K562 (cell line): ENCODE data around the gene PAQR7. TPM values are rescaled to one million over a fixed set of nuclear protein-coding genes. Genes with fewer than 3 reads are reported as not detected.

Experiments
- ATAC-seq: fragments of 200-7000 bp; cut with Tn5 transposase; 3 replicates; pipeline ENCODE4 v1.9.1; 2020; ENCODE audit warnings: moderate library complexity
- BruUV-seq: library from RNA; stranded (reverse); fragments of 400-500 nt; replicated peaks from 2 replicates; lab custom pipeline; 2021; lab: Mats Ljungman, UMichigan
- CTCF ChIA-PET: fragments of 300-600 bp; formaldehyde crosslinking; extraction: SDS; loops from one replicate; lab custom pipeline; 2021; ENCODE audit warnings: low intra/inter-chr PET ratio; lab: Yijun Ruan, JAX
- POLR2A ChIA-PET: fragments of 300-600, 350-650 bp; sonication (Branson Sonifier 250); formaldehyde crosslinking; extraction: SDS; loops from one replicate; lab custom pipeline; 2021; ENCODE audit warnings: antibody characterized with exemption, inconsistent platforms; lab: Yijun Ruan, JAX
- DNase-seq, 4 experiments: peaks; one replicate each; pipeline versions ENCODE4 v3.0.0 to v3.0.0-alpha.2; 2011 to 2018; ENCODE audit warnings: low spot score in 3 of 4, mixed read lengths in 3 of 4; ENCODE audit errors: extremely low read depth in 1 of 4
- FAIRE-seq: peaks from 2 replicates; lab custom pipeline; 2011; peaks lifted over from hg19 to GRCh38; lab: Jason Lieb, UNC
- H2AFZ ChIP-seq: 2 replicates; pipeline ENCODE4 v1.6.0; 2011; ENCODE audit warnings: low read depth, low read length, control low read depth, inconsistent platforms
- H3K27ac ChIP-seq: fragments of 200-600 bp; 3 replicates; pipeline ENCODE4 v1.8.0; 2011; ENCODE audit warnings: low read depth, mild to moderate bottlenecking, control low read depth, inconsistent platforms, low read length, moderate library complexity, mixed read lengths; ENCODE audit errors: extremely low read depth
- H3K27me3 ChIP-seq, 2 experiments: fragments of 300-600 bp in 1 of 2; 2 replicates in 1 of 2; 3 replicates in 1 of 2; pipeline versions ENCODE4 v1.6.0 to v1.8.0; 2011; ENCODE audit warnings: inconsistent platforms in 2 of 2, low read length in 2 of 2, mild to moderate bottlenecking in 1 of 2, mixed read lengths in 1 of 2, moderate library complexity in 1 of 2; ENCODE audit not compliant: control insufficient read depth in 2 of 2, insufficient read depth in 2 of 2
- H3K36me3 ChIP-seq: fragments of 300-600 bp; 3 replicates; pipeline ENCODE4 v1.8.0; 2011; ENCODE audit warnings: mild to moderate bottlenecking, low read length, inconsistent platforms; ENCODE audit not compliant: control insufficient read depth, insufficient read depth
- H3K4me1 ChIP-seq, 2 experiments: fragments of 200-600 bp in 1 of 2; replicated peaks in 1 of 2; 2 replicates in 1 of 2; 3 replicates in 1 of 2; pipeline versions ENCODE4 v1.5.1 to v1.8.0; 2011; ENCODE audit warnings: inconsistent platforms in 2 of 2, low read length in 2 of 2, mild to moderate bottlenecking in 1 of 2, mixed read lengths in 1 of 2, moderate library complexity in 1 of 2; ENCODE audit not compliant: control insufficient read depth in 2 of 2, insufficient read depth in 2 of 2
- H3K4me2 ChIP-seq: 2 replicates; pipeline ENCODE4 v1.6.1; 2011; ENCODE audit warnings: low read length, control low read depth, inconsistent platforms, mixed read lengths; ENCODE audit not compliant: insufficient read depth
- H3K4me3 ChIP-seq: fragments of 200-600 bp; sonication (generic), shearing (Covaris generic); 2 replicates; pipeline ENCODE4 v1.5.1; 2016; ENCODE audit warnings: control low read depth, inconsistent platforms
- H3K79me2 ChIP-seq: fragments of 200-600 bp; 3 replicates; pipeline ENCODE4 v1.8.0; 2011; ENCODE audit warnings: low read length, inconsistent platforms; ENCODE audit not compliant: control insufficient read depth, insufficient read depth
- H3K9ac ChIP-seq, 2 experiments: 2 replicates each; pipeline versions ENCODE4 v1.6.0 to v1.6.1; 2011; ENCODE audit warnings: low read depth in 2 of 2, low read length in 2 of 2, control low read depth in 1 of 2, inconsistent platforms in 1 of 2, mild to moderate bottlenecking in 1 of 2, mixed read lengths in 1 of 2; ENCODE audit not compliant: insufficient read depth in 1 of 2
- H3K9me1 ChIP-seq: one replicate; pipeline ENCODE4 v1.6.0; 2011; ENCODE audit warnings: inconsistent platforms, mild to moderate bottlenecking, low read length, moderate library complexity; ENCODE audit not compliant: control insufficient read depth, insufficient read depth
- H3K9me3 ChIP-seq: replicated peaks from 2 replicates; pipeline ENCODE4 v1.5.1; 2011; ENCODE audit warnings: low read depth, low read length, inconsistent platforms; ENCODE audit not compliant: control insufficient read depth, insufficient read depth
- H4K20me1 ChIP-seq: replicated peaks from 2 replicates; pipeline ENCODE4 v1.6.1; 2011; ENCODE audit warnings: low read length, inconsistent platforms, mixed read lengths; ENCODE audit not compliant: control insufficient read depth, insufficient read depth
- BRD4 ChIP-seq: fragments of 200-600 bp; sonication (generic); IDR thresholded peaks from 2 replicates; pipeline ENCODE4 v1.6.1; 2017; ENCODE audit warnings: inconsistent platforms
- BRF2 ChIP-seq: IDR thresholded peaks from 3 replicates; pipeline ENCODE4 v1.6.1; 2011; ENCODE audit warnings: borderline replicate concordance, mild to moderate bottlenecking; ENCODE audit not compliant: insufficient read length, insufficient read depth
- EP300 ChIP-seq: IDR thresholded peaks from 2 replicates; pipeline ENCODE4 v1.6.1; 2012; ENCODE audit warnings: low read length, improper control_type of control experiment
- ETV5 ChIP-seq: sonication (generic); formaldehyde crosslinking; IDR thresholded peaks from 2 replicates; pipeline ENCODE4 v1.4.0; 2020; ENCODE audit warnings: low read depth, mild to moderate bottlenecking, missing genetic modification reagents
- KLF1 ChIP-seq: fragments of 450-650 bp; IDR thresholded peaks from 2 replicates; pipeline ENCODE4 v1.6.1; 2016; ENCODE audit warnings: missing genetic modification characterization, missing compliant biosample characterization
- KLF6 ChIP-seq: fragments of 250-450 bp; sonication (Bioruptor Pico); IDR thresholded peaks from 2 replicates; pipeline ENCODE4 v1.4.0; 2020; ENCODE audit warnings: mild to moderate bottlenecking, moderate library complexity, borderline replicate concordance
- MCM2 ChIP-seq: fragments of 450-650 bp; IDR thresholded peaks from 2 replicates; pipeline ENCODE4 v1.6.1; 2017; ENCODE audit warnings: low read depth, mild to moderate bottlenecking
- NEUROD1 ChIP-seq: fragments of 150-350 bp; IDR thresholded peaks from 2 replicates; pipeline ENCODE4 v1.6.1; 2014; ENCODE audit warnings: borderline replicate concordance, low read length, low read depth; ENCODE audit not compliant: partially characterized antibody
- NUFIP1 ChIP-seq: fragments of 450-650 bp; IDR thresholded peaks from 2 replicates; pipeline ENCODE4 v1.6.1; 2018; ENCODE audit not compliant: partially characterized antibody
- PHF21A ChIP-seq: fragments of 450-650 bp; IDR thresholded peaks from 2 replicates; pipeline ENCODE4 v1.6.1; 2017; ENCODE audit warnings: low read depth, borderline replicate concordance
- RBM25 ChIP-seq: fragments of 200-400 bp; formaldehyde crosslinking; IDR thresholded peaks from 2 replicates; pipeline ENCODE4 v1.6.1; 2018; ENCODE audit warnings: low read length, low read depth, moderate library complexity; ENCODE audit not compliant: severe bottlenecking
- STAT5B ChIP-seq: fragments of 250-450 bp; sonication (Bioruptor Pico); IDR thresholded peaks from 2 replicates; pipeline ENCODE4 v1.8.0; 2021; ENCODE audit warnings: mild to moderate bottlenecking, inconsistent platforms
- TCF7 ChIP-seq: sonication (generic); IDR thresholded peaks from 2 replicates; pipeline ENCODE4 v1.6.1; 2016; ENCODE audit warnings: antibody characterized with exemption, borderline replicate concordance
- TEAD2 ChIP-seq: fragments of 450-650 bp; IDR thresholded peaks from 2 replicates; pipeline ENCODE4 v1.6.1; 2016; ENCODE audit warnings: missing genetic modification characterization, control low read depth, missing compliant biosample characterization
- ZNF133 ChIP-seq: fragments of 250-450 bp; sonication (Bioruptor Pico); IDR thresholded peaks from 2 replicates; pipeline ENCODE4 v1.4.0; 2020; ENCODE audit warnings: mild to moderate bottlenecking
- ZNF165 ChIP-seq: fragments of 250-450 bp; sonication (Bioruptor Pico); IDR thresholded peaks from 2 replicates; pipeline ENCODE4 v1.4.0; 2020; ENCODE audit warnings: borderline replicate concordance
- WGBS: fragments of 100-300 bp; shearing (Covaris generic); methylation state at CpG from one replicate; pipeline ENCODE4 v1.1.6; 2016; ENCODE audit warnings: low coverage, mixed read lengths; ENCODE audit not compliant: insufficient coverage; ENCODE audit errors: missing lambda C conversion rate; 5-methylcytosine and 5-hydroxymethylcytosine counted together
- in situ Hi-C: fragments of 300-500 bp; cut with MboI; formaldehyde crosslinking; loops from 4 replicates; pipeline ENCODE4 v1.15.0; 2018; ENCODE audit warnings: inconsistent platforms, mixed read lengths
- intact Hi-C: fragments of 100-400 bp; cut with micrococcal nuclease; formaldehyde crosslinking; loops from 2 replicates; pipeline ENCODE4 v1.14.2; 2022
- polyA plus RNA-seq, 8 experiments: library from polyadenylated mRNA; depleted of rRNA in 4 of 8; stranded (reverse) in 5 of 8; unstranded in 3 of 8; fragments of >200 nt; fragmentation: Nextera tagmentation in 2 of 8; fragmentation: Illumina TruSeq in 1 of 8; extraction: Ambion mirVana in 2 of 8; extraction: Trizol in 1 of 8; gene quantifications; 2 replicates each; pipeline versions ENCODE4 v1.2.1 to v1.2.3, GENCODE V29; 2011 to 2014; ENCODE audit warnings: inconsistent platforms in 1 of 8, missing spikeins in 1 of 8
- total RNA-seq, 7 experiments: library from RNA; depleted of rRNA in 6 of 7; stranded (reverse); fragments of >200 nt in 6 of 7; fragmentation: Illumina TruSeq in 2 of 7; extraction: Trizol in 2 of 7; gene quantifications; 2 replicates each; pipeline versions ENCODE4 v1.2.1 to v1.2.3, GENCODE V29; 2011 to 2021; ENCODE audit warnings: low replicate concordance in 1 of 7
- TF ChIP-seq, protein P1 (sequence below): sonication (generic); formaldehyde crosslinking; IDR thresholded peaks from 2 replicates; pipeline ENCODE4 v1.8.0; 2022; ENCODE audit warnings: missing genetic modification reagents, mild to moderate bottlenecking, borderline replicate concordance
- TF ChIP-seq, protein P2 (sequence below): fragments of 450-650 bp; formaldehyde crosslinking; IDR thresholded peaks from 2 replicates; pipeline ENCODE4 v1.4.0; 2020; ENCODE audit warnings: mild to moderate bottlenecking, moderate library complexity
- TF ChIP-seq, protein P3 (sequence below): sonication (generic); IDR thresholded peaks from 2 replicates; pipeline ENCODE4 v1.6.1; 2016

The PAQR7 gene
- total and polyA plus RNA-seq, 9 of the 15 experiments (the other 6 are each of a cell fraction or from before 2014, with no cell fraction given), result 1.1 to 5.2 (median 2.6) TPM

- H2AFZ ChIP-seq, result no peak overlapping the region
- no peak overlapping the region for H3K4me3 ChIP-seq
- peaks cover 22% of the 10 kb centered on the region in 2 experiments for H3K4me1 ChIP-seq
- peaks cover 5% of the 10 kb centered on the region; the same call in 1 of the 3 replicates for H3K36me3 ChIP-seq
- no peak for DNase-seq
- H3K9me3 ChIP-seq, result no peaks in the 10 kb centered on the region
- TF ChIP-seq NEUROD1 (no peak), KLF1 (tag) (no peak), ZNF133 (CRISPR knock-in tag) (no peak), RBM25 (no peak), TEAD2 (tag) (no peak), ZNF165 (CRISPR knock-in tag) (no peak), KLF6 (CRISPR knock-in tag) (no peak), TCF7 (no peak), EP300 (no peak), NUFIP1 (no peak), STAT5B (CRISPR knock-in tag) (no peak), BRF2 (no peak), ETV5 (CRISPR knock-in tag) (no peak), MCM2 (no peak), PHF21A (no peak), BRD4 (no peak)
- TF ChIP-seq, protein P1, sequence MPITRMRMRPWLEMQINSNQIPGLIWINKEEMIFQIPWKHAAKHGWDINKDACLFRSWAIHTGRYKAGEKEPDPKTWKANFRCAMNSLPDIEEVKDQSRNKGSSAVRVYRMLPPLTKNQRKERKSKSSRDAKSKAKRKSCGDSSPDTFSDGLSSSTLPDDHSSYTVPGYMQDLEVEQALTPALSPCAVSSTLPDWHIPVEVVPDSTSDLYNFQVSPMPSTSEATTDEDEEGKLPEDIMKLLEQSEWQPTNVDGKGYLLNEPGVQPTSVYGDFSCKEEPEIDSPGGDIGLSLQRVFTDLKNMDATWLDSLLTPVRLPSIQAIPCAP (CRISPR knock-in tag), result no peak
- TF ChIP-seq, protein P2, sequence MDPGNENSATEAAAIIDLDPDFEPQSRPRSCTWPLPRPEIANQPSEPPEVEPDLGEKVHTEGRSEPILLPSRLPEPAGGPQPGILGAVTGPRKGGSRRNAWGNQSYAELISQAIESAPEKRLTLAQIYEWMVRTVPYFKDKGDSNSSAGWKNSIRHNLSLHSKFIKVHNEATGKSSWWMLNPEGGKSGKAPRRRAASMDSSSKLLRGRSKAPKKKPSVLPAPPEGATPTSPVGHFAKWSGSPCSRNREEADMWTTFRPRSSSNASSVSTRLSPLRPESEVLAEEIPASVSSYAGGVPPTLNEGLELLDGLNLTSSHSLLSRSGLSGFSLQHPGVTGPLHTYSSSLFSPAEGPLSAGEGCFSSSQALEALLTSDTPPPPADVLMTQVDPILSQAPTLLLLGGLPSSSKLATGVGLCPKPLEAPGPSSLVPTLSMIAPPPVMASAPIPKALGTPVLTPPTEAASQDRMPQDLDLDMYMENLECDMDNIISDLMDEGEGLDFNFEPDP (CRISPR knock-in tag), result no peak
- TF ChIP-seq, protein P3, sequence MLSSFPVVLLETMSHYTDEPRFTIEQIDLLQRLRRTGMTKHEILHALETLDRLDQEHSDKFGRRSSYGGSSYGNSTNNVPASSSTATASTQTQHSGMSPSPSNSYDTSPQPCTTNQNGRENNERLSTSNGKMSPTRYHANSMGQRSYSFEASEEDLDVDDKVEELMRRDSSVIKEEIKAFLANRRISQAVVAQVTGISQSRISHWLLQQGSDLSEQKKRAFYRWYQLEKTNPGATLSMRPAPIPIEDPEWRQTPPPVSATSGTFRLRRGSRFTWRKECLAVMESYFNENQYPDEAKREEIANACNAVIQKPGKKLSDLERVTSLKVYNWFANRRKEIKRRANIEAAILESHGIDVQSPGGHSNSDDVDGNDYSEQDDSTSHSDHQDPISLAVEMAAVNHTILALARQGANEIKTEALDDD, result no peak
- ChIA-PET POLR2A (interaction anchor here (7.9 kb wide), 1 partner anchor 10 kb away, joined by 76 read pairs; no protein-coding TSS in a partner anchor), CTCF (no interaction called here)
- 43% methylated on average over 1 of the region's 1 CpG for whole genome bisulfite sequencing
- no TSS peak for BruUV-seq
- intact Hi-C loops, result loop anchor here (5.0 kb wide), 1 partner anchor 63 kb away; no protein-coding TSS in a partner anchor
- no peaks in the 10 kb centered on the region for H3K9me1 ChIP-seq
- H4K20me1 ChIP-seq, result no peaks in the 10 kb centered on the region
- no peak for FAIRE-seq
- H3K27me3 ChIP-seq, result no peaks in the 10 kb centered on the region
- H3K79me2 ChIP-seq, result no peaks in the 10 kb centered on the region
- no peak overlapping the region for H3K4me2 ChIP-seq
- in situ Hi-C loops, result no loop called here
- H3K27ac ChIP-seq, result no peak overlapping the region
- H3K9ac ChIP-seq, result no peak overlapping the region
- ATAC-seq, result no peak
Measured at GRCh38 chr1:25885602-25886001, 10.1 kb upstream of the PAQR7 start.
